HG02588 (cell line): ENCODE measurements around the gene CIP2A.
"Not testable (repeated sequence)": the region's sequence is repeated elsewhere in the genome, so short reads cannot be mapped to it uniquely, and the experiment has no call there.

ENCODE experiments used
- ATAC-seq: cut with Tn5 transposase; IDR thresholded peaks from one replicate; pipeline ENCODE4 v1.9.1; 2021; ENCODE audit warnings: mild to moderate bottlenecking, moderate library complexity; ENCODE audit not compliant: unreplicated experiment

CIP2A gene

DNA sequence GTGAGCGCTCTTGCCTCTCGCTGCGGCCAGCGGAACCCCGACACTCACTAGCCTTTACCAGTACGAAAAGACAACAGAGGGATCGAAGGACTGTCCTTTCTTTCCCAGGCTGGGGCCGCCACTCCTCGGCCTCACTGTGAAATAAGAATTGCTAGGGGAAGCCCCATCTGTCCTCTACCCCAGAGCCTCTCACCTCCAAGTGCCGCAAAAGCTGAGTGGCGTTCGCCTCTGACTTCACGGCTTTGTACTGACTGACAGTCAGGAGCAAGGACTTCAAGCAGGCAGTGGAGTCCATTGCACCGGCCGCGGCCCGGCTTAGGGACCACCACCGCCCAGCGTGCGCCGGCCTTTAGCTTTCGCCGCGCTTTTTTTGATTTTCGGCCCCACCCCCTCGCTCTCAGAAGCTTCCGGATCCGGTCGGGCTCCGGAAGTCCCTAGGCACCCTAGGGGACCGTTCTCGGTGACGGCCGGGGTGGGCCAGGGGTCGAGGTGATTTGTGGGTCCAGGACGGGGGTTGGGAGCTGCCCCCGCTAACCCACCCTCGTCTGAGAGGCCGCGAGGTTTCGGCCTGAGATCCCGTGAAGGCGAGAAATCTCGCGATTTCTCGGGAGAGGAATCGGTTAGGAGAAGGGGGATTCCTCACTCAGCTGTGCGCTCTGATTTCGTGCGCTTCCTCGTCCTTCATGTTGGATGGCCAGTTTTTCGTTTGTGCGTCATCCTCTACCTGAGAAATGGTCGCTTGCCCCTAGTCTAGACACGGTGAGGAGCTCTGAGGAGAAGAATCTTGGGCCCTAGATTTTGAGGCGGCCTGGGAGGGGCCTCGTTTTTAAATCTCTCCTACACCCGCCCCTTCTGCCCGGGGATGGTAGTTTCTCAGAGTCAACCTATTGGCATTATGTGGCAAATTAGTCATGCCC, at the start of gene CIP2A, which contains the start of gene DZIP3:
CIP2A (minus strand) TSS at position 358 of the 917 bp plus-strand sequence; CDS start at position 295, 63 bp downstream.
DZIP3 (plus strand) TSS at position 642 of the 917 bp plus-strand sequence. CDS start 15,685 bp downstream, outside the sequence.
- peak; percentile 95 for ATAC-seq

DNA sequence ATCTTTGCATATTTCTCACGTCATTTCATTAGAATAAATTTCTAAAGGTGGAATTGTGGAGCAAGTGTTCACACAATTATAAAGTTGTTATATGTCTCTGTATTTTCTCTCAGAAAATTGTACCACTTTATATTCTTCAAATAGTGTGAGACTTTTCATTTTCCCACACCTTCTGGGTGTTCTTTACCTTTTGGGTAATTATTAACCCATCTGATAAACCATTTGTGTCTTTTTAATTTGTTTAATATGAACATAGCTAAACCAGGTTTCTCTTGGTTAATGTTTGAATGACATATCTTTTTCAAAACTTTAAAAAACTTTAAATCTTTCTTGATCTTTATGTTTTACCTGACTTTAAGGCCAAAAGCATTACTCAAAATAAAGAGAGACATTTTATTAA, 40.7 kb upstream of the CIP2A start:
- ATAC-seq: no peak

DNA sequence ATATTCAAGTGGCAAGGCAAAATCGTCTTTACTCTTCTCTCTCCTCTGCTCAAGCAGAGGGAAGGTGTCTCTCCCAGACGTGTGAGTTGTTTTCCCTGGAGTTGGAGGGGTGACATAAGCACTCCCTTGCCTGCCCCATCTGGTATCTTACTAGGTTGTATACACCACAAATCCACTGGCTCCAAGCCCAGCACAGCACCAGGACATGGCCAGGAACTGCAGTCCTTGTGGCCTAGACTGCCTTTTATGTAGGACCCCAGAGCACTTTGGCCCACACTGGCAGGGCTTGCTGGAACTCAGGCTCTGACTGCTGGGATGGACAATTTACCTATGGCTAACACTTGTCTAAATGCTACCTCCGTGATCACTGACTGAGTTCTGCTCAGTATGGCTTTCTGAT, 34.3 kb upstream of the CIP2A start:
- ATAC-seq: no peak

DNA sequence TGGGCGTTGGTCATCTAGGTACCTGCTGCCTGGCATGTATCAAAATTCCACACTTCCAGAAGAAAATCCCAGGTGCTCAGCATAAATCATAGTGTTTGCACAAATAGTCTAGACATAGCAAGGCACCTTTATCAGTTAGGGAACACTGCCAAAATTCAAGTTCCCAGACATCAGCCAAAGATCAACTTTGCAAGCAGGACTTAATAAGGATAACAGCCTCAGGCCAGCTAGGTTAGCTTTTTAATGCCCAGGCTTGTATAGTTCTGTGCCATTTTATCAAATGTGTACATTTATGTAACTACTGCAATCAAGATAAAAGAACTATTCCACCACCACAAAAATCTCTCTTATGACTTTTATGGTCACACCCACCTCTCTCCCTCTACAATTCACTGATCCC, 31.0 kb upstream of the CIP2A start:
- ATAC-seq: no peak

DNA sequence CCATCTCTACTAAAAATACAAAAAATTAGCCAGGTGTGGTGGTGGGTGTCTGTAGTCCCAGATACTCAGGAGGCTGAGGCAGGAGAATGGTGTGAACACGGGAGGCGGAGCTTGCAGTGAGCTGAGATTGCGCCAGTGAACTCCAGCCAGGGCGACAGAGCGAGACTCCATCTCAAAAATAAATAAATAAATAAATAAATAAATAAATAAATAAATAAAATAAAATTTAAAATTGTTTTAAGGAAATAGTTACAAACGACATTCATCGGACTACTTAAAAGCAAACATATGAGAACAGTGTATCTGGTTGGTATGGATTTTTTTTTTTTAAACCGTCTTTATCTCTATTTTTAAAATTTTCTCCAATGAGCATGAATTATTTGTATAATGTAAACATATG, 26.9 kb upstream of the CIP2A start:
- ATAC-seq: not testable (repeated sequence)

DNA sequence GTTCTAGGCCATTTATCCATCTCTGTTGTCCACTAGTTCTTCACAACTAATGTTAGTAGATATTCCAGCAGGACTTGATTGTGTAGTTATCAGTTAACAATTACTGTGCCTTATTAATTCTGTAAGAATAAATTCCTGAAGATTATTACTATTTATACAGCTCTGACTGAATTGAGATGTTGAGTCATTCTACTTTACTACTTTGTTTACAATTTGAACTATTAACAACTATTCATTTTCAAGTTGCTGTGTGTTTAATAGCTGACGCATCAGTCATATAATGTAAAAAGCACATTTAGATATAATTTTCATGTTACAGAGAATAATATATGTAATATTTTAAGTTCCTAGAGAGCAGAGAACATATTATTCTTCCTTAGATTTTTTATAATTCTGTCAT, 21.4 kb upstream of the CIP2A start:
- ATAC-seq: no peak

DNA sequence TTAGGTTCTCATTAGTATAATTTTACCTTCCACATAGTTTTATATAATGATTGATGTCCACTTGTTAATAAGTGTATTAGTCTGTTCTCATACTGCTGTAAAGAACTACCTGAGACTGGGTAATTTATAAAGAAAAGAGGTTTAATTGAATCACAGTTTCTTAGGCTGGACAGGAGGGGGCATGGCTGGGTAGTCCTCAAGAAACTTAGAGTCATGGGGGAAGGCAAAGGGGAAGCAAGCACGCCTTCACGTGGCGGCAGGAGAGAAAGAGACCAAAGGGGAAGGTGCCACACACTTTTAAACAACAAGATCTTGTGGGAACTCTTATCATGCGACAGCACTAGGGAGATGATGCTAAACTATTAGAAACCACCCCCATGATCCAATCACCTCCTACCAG, 19.5 kb upstream of the CIP2A start:
- no peak for ATAC-seq

DNA sequence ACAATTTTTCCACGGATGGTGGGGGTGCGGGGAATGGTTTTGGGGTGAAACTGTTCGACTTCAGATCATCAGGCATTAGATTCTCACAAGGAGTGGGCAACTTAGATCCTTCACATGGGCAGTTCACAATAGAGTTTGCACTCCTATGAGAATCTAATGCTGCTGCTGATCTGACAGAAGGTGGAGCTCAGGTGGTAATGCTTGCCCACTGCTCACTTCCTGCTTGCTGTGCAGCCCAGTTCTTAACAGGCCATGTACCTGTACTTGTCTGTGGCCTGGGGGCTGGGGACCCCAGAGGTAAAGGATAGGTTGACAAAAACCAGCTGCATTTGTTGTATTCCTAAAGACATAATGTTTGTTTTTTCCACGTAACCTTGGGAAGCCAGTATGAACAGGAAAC, 16.3 kb upstream of the CIP2A start:
- ATAC-seq: no peak

DNA sequence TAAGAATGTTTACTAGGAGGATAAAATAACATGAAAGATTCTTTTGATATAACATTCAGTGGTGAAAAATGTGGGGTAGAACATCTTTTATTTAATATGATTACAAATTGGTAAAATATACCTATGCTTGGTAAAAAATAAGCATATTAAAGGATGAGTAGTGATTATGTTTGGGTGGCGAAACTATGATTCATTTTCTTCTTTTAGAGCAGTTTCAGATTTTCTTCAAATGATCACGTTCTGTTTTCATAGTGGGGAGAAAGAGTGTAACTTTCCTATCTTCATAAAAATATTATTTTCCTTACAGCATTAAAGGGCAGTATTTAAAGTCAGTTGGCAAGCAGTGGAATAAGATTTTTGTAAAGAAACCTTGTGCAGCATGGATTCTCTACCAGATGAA, 15.8 kb upstream of the CIP2A start:
- ATAC-seq: no peak

DNA sequence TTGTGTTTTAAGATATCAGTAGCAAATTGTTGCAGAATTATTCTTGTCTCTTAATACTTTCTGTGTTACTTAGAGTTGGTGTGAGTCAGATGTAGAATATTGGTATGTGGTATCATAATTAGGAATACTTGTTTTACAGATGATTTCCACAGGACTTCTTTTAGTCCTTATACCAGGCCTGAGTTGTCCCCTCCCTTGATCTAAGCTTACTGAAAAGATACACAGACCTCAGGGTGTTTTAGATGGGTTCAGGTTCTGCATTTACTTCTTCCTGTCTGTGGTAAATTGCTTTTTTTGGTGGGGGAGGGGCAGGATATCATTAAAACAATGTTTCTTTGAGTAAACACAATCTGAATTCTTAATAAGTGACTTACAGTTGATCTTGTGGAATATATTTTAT, 14.5 kb upstream of the CIP2A start:
- no peak for ATAC-seq

DNA sequence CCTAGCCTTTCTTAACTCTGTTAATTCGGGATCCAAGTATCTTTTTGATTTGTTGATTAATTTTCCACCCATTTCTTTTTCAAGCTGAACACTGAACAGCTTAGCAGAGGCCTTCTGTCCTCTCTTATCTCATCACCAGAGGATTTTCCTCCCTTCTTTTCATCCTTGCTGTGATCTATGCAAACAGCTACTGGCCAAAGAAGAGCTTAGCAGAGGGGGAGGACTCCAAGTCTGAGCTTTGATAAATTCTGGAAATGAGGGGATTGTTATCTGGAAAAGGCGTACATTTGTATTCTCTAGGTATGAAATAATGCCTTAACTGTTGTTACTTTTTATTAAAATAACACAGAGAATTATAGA, 13.7 kb upstream of the CIP2A start:
- no peak for ATAC-seq

DNA sequence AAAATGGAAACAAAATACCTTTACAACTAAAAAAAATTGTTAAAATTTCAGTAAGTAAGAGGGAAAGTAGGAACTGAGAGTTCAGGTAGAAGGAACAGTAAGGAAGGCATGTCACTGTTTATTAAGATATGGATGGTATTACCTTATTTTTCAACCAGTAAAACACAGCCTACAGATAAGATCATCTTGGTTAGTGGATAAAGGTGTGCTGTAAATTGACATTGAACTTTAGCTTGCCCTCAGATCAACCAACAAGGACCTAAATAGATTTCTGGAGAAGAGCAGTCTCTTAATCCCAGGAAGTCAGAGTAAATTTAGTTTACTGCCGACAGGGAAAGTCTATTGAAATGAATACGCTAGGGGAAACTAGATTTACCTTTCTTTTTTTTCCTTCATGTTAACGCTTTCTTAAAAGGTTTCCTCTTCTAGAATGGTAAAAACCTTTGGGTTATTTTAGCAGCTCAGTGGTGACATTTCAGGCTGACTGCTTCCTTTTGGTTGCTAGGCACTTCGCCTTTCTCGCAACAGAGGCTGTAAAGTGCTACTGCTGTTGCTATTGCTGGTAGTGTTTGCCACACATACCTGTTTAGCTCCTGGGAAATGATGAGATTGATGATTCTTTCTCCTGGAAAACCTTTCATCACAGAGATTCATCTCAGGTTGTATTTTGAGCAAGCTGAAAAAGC, 13.2 kb upstream of the CIP2A start:
- no peak for ATAC-seq

DNA sequence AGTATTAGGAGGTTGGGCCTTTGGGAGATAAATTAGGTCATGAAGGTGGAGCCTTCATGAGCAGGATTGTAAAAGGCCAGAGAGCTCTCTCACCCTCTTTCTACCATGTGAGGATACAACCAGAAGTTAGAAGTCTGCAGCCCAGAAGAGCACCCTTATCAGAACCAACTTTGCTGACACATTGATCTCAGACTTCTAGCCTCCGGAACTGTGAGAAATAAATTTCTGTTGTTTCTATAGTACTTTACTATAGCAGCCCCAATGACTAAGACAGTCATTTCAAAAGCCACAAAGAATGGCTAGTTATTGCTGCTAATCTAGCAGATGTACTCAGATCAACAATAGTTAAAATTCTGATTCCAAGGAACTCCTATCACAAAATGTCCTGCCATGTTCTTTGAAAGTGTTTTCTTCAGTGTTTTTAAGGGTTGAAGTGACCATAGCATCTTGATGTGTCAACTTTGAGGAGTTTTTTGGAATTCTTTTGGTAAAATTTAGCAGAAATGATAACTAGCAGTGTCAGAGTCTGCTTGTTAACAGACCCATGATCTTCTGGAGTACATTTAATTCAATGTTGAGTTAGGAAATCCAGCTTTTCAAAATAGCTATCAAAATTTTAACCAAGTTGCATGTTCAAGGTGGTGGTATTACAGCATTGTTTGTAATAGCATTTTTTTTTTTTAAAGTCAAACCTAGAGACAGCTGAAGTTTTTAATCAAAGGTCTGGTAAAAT, 10.6 kb upstream of the CIP2A start:
- ATAC-seq: no peak

DNA sequence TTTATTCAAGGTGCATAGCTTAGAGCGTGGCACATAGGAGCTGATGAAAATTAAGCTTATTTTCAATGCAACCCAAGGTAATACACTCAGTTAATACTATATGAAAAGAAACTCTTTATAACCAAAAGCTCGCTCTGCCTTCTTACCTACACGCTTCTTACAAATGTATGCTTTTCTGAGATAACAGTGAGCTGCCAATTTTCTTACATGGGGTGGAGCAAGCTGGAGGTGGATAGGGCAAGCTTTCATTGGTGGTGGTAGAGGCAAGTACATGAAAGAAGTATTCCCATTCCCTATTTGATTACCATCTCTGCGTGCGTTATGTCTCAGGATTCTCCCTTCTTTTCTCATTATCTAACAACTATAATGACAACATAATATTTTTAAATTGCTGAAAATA, 9.1 kb upstream of the CIP2A start:
- ATAC-seq: no peak

DNA sequence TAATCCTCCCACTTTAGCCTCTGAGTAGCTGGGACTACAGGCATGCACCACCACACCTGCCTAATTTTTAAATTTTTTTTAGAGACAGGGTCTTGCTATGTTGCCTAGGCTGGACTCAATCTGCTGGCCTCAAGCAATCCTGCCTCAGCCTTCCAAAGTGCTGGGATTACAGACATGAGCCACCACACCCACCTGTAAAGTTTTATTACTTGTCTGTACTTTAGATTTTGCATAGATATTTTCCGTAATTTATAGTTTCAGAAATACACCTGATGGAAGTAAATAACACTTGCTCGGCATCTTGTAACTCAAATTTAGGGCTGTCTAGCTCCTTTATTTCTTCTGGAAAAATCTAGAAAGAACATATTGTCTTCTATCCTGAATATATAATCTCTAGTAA, 6.1 kb upstream of the CIP2A start:
- ATAC-seq: no peak

DNA sequence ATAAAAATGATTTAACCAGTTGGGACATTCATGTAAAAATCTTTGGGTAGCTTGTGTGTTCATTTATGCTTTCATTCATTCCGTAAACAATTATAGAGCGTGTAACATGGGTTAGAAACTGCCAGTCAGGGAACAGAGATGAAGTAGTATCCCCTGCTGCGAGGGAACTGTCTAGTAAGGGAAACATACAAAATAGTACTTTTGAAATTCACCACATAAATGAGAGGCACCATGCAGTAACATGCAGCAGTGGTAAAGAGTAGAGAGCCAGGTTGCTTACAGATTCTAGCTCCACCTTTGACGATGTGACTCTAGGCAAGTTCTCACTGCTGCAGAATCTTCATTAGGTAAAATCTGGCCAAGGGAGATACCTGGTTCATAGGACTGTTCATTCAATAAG, 1.2 kb upstream of the CIP2A start:
- no peak for ATAC-seq

DNA sequence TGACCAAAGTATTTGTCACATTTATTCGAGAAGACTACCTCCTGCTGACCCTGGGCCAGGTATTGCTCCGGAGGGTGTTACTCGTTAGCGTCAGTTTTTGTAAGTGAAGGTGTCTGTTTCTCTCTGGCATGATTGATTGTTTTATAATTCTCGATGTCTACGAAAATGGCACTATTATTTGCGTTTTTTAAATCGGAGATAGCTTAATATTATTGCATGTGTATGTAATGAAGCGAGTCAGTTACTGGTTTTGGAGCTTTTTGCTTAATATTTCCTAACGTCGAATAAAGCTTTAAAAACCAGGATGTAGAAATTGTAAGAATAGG, 723 bp upstream of the CIP2A start:
- ATAC-seq: no peak

DNA sequence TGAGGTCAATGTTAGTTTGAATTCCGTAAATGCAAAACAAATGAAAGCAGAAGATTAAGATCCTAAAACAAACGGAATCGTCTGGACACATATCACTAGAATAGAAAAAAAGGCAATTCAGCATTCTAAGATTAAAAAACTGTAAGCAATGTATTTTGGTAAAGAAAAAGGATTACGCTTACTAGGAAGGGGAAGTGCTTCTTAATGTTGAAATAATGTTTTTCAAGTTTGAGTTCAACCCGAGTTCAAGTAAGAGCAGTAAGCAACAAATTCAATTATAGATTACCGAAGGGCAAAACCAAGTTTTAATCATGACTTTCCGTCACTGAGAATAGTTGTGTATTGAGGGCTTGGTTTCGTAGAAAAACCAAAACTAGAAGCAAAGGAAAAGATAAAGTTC, 637 bp downstream of the CIP2A start:
- ATAC-seq: no peak

DNA sequence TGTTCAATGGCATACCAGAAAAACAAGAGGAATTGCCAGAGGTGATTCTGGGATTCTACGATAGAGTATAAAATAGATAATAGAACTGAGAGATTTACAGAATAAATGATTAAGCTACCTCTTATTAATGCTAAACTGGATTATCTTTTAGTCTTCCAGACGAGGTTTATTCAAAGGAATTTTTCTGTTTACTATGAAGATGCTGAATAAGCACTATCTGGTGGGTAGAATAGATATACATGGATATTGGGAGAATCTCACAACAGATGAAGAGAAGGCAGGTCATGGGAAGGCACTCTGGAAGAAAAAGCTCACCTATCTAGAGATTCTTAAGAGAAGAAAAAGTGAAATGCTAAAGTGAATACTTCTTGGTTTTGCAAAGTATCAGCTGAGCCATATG, 11.2 kb downstream of the CIP2A start:
- ATAC-seq: no peak

DNA sequence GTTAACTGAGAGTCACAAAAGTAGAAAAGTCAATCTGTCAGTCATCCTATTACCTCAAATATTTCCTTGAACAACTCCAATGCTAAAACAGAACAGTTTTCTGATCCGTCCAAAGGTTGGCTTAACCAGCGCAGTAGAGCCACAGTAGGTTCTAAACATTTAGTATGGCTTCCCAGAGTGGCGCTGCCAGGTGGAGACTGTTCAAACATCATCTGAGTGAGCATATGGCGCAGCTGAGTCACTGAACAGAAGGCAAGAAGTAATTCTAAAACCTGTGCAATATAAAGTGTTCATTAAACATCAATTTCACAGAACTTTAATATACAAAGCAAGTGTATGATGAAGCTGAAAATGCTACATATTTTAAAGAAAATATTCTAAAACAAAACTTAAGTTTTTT, 19.9 kb downstream of the CIP2A start:
- ATAC-seq: no peak

DNA sequence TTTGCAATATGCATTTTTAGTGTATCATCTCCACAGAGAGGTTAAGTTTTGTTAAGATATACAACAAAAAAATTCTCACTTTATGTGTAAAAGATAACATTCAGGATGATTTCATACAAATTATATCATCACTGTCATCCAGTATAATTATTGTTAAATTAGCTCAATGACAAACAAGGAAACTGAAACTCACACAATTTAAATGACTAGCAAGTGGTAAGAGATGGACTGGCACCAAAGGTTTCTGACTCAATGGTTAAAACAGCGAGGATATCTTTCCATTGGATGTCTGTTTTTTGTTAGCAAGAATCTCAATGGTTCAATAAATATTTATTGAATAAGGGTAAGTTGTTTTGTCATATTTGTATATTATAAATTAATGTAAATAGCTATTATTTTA, 22.6 kb downstream of the CIP2A start:
- ATAC-seq: no peak

DNA sequence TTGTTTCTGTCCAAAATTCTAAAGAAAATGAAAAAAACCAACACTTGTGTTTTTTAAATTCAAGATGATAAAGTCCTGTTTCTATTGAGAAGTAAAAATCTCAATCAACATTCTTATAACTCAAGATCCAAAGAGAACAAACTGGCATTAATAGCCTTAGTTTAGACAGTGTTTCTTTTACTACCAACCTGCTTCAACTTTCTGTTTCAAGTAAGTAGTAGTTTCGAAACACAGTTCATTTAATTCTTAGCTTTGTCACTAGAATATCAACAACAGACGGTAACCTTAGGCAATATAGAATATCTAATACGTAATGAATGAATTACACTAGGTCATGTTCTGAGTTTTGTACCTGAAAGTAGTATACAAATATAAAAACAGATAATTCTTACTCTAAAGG, 23.7 kb downstream of the CIP2A start:
- ATAC-seq: no peak
